HepG2 (cell line): Measurements from ENCODE around the gene CD40. TPM values are rescaled to one million over a fixed set of nuclear protein-coding genes. Genes with fewer than 3 reads are reported as not detected.
A peak's percentile ranks its signal among the peaks of the same experiment; 100 is the strongest.

Experiments
- ATAC-seq: fragments of 200-7000 bp; cut with Tn5 transposase; 3 replicates; pipeline ENCODE4 v1.9.1; 2020; ENCODE audit warnings: mild to moderate bottlenecking, moderate library complexity
- BruUV-seq: library from RNA; stranded (reverse); fragments of 400-500 nt; replicated peaks from 2 replicates; lab custom pipeline; 2021; lab: Mats Ljungman, UMichigan
- CTCF ChIA-PET: fragments of 300-600 bp; formaldehyde crosslinking; extraction: SDS; loops from one replicate; lab custom pipeline; 2021; ENCODE audit warnings: low total read pairs, inconsistent platforms, low intra/inter-chr PET ratio; lab: Yijun Ruan, JAX
- POLR2A ChIA-PET: fragments of 350-600 bp; sonication (Branson Sonifier 250); formaldehyde crosslinking; loops from one replicate; lab custom pipeline; 2020; ENCODE audit warnings: antibody characterized with exemption, inconsistent platforms; lab: Yijun Ruan, JAX
- DNase-seq: peaks from one replicate; pipeline ENCODE4 v3.0.0-alpha.2; 2015; ENCODE audit warnings: low spot score
- FAIRE-seq: peaks from 3 replicates; lab custom pipeline; 2011; peaks lifted over from hg19 to GRCh38; lab: Jason Lieb, UNC
- H2AFZ ChIP-seq: one replicate; pipeline ENCODE4 v1.6.1; 2011; ENCODE audit warnings: low read length, inconsistent platforms
- H3K27ac ChIP-seq: fragments of 300-600 bp; 3 replicates; pipeline ENCODE4 v1.8.0; 2011; ENCODE audit warnings: mixed run types, mild to moderate bottlenecking, mixed read lengths, low read length, inconsistent platforms; ENCODE audit not compliant: insufficient read depth; ENCODE audit errors: extremely low read length
- H3K27me3 ChIP-seq, 2 experiments: fragments of 200-600 bp in 1 of 2; 2 replicates in 1 of 2; 3 replicates in 1 of 2; pipeline versions ENCODE4 v1.6.0 to v1.8.0; 2011; ENCODE audit warnings: low read length in 2 of 2, mild to moderate bottlenecking in 2 of 2, moderate library complexity in 2 of 2, inconsistent platforms in 1 of 2; ENCODE audit not compliant: insufficient read depth in 2 of 2, control insufficient read depth in 1 of 2
- H3K36me3 ChIP-seq, 2 experiments: fragments of 200-600 bp in 1 of 2; replicated peaks in 1 of 2; 2 replicates in 1 of 2; 3 replicates in 1 of 2; pipeline versions ENCODE4 v1.5.1 to v1.8.0; 2011; ENCODE audit warnings: low read length in 2 of 2, inconsistent platforms in 1 of 2; ENCODE audit not compliant: insufficient read depth in 2 of 2, control insufficient read depth in 1 of 2
- H3K4me1 ChIP-seq: 2 replicates; pipeline ENCODE4 v1.5.1; 2012; ENCODE audit warnings: low read length, inconsistent platforms; ENCODE audit not compliant: insufficient read depth
- H3K4me2 ChIP-seq: 2 replicates; pipeline ENCODE4 v1.6.0; 2011; ENCODE audit warnings: low read depth, low read length, inconsistent platforms
- H3K4me3 ChIP-seq, 3 experiments: fragments of 200-600 bp in 1 of 3; sonication (generic), shearing (Covaris generic) in 1 of 3; replicated peaks in 1 of 3; 2 replicates each; pipeline ENCODE4 v1.5.1; 2011 to 2016; ENCODE audit warnings: low read length in 3 of 3, inconsistent platforms in 2 of 3, low read depth in 2 of 3, mild to moderate bottlenecking in 2 of 3, control low read depth in 1 of 3, mixed read lengths in 1 of 3; ENCODE audit not compliant: insufficient read depth in 1 of 3
- H3K79me2 ChIP-seq: one replicate; pipeline ENCODE4 v1.6.1; 2011; ENCODE audit warnings: low read length, inconsistent platforms; ENCODE audit not compliant: insufficient read depth
- H3K9ac ChIP-seq: 2 replicates; pipeline ENCODE4 v1.6.0; 2011; ENCODE audit warnings: mild to moderate bottlenecking, low read depth, low read length, inconsistent platforms; ENCODE audit not compliant: insufficient read depth
- H3K9me3 ChIP-seq: 2 replicates; pipeline ENCODE4 v1.5.1; 2012; ENCODE audit warnings: mild to moderate bottlenecking, low read length
- H4K20me1 ChIP-seq: 2 replicates; pipeline ENCODE4 v1.6.0; 2011; ENCODE audit warnings: inconsistent platforms, mild to moderate bottlenecking, low read length, moderate library complexity; ENCODE audit not compliant: insufficient read depth
- AHR ChIP-seq: IDR thresholded peaks from 2 replicates; pipeline ENCODE4 v1.6.1; 2018; ENCODE audit warnings: missing genetic modification reagents, missing compliant biosample characterization
- ATF7 ChIP-seq, 2 experiments: fragments of 450-650 bp in 1 of 2; sonication (generic) in 1 of 2; formaldehyde crosslinking in 1 of 2; IDR thresholded peaks; 2 replicates each; pipeline versions ENCODE4 v1.4.0 to v1.6.1; 2016 to 2020; ENCODE audit warnings: antibody characterized with exemption in 1 of 2, mild to moderate bottlenecking in 1 of 2, missing genetic modification reagents in 1 of 2
- CREB1 ChIP-seq, 2 experiments: fragments of 450-650 bp in 1 of 2; IDR thresholded peaks; 2 replicates each; pipeline ENCODE4 v1.6.1; 2016 to 2017; ENCODE audit warnings: control low read depth in 1 of 2, mild to moderate bottlenecking in 1 of 2, missing compliant biosample characterization in 1 of 2, missing genetic modification characterization in 1 of 2
- GATAD2A ChIP-seq: IDR thresholded peaks from 2 replicates; pipeline ENCODE4 v1.6.1; 2016
- MZF1 ChIP-seq: sonication (generic); formaldehyde crosslinking; IDR thresholded peaks from 2 replicates; pipeline ENCODE4 v1.8.1; 2023; ENCODE audit warnings: mild to moderate bottlenecking, missing genetic modification reagents, borderline replicate concordance
- PCBP2 ChIP-seq: fragments of 200-400 bp; formaldehyde crosslinking; optimal IDR thresholded peaks from 2 replicates; pipeline ENCODE3; 2018; ENCODE audit warnings: low read length, low read depth; ENCODE audit not compliant: poor library complexity, severe bottlenecking
- SMARCC2 ChIP-seq: fragments of 450-650 bp; IDR thresholded peaks from 2 replicates; pipeline ENCODE4 v1.6.1; 2017; ENCODE audit warnings: antibody characterized with exemption, mild to moderate bottlenecking
- SOX5 ChIP-seq: IDR thresholded peaks from 2 replicates; pipeline ENCODE4 v1.6.1; 2016; ENCODE audit warnings: borderline replicate concordance
- YY1 ChIP-seq: IDR thresholded peaks from 2 replicates; pipeline ENCODE4 v1.6.1; 2011; ENCODE audit warnings: low read length, low read depth, moderate library complexity, mild to moderate bottlenecking; ENCODE audit not compliant: insufficient read depth, insufficient replicate concordance
- ZNF670 ChIP-seq: sonication (generic); formaldehyde crosslinking; IDR thresholded peaks from 2 replicates; pipeline ENCODE4 v1.8.0; 2022; ENCODE audit warnings: mild to moderate bottlenecking, missing genetic modification reagents, borderline replicate concordance
- WGBS: methylation state at CpG from one replicate; pipeline ENCODE4 v1.1.6; 2017; ENCODE audit warnings: low lambda C conversion rate; 5-methylcytosine and 5-hydroxymethylcytosine counted together
- in situ Hi-C: cut with HindIII; loops from 2 replicates; pipeline ENCODE4 v1.10.0; 2017; ENCODE audit warnings: low pct_unique_long_range_greater_than_20kb; ENCODE audit not compliant: extremely low pct_ligation_motif_present
- intact Hi-C: fragments of 100-400 bp; cut with micrococcal nuclease; formaldehyde crosslinking; loops from one replicate; pipeline ENCODE4 v1.10.0; 2022; ENCODE audit not compliant: unreplicated experiment
- polyA plus RNA-seq, 8 experiments: library from polyadenylated mRNA; depleted of rRNA in 3 of 8; stranded (reverse) in 7 of 8; unstranded in 1 of 8; fragments of >200 nt; fragmentation: Illumina TruSeq in 4 of 8; extraction: Trizol in 4 of 8; gene quantifications; 2 replicates each; pipeline versions ENCODE4 v1.2.1 to v1.2.3, GENCODE V29; 2011 to 2016; ENCODE audit warnings: low read depth in 4 of 8, missing spikeins in 1 of 8, mixed read lengths in 1 of 8; ENCODE audit not compliant: insufficient read depth in 1 of 8
- total RNA-seq, 5 experiments: library from RNA; depleted of rRNA; stranded (reverse); fragments of >200 nt; fragmentation: Illumina TruSeq; extraction: Trizol; gene quantifications; 2 replicates each; pipeline ENCODE4 v1.2.3, GENCODE V29; 2016; ENCODE audit warnings: low read depth in 1 of 5
- TF ChIP-seq, protein P1 (sequence below): sonication (generic); formaldehyde crosslinking; IDR thresholded peaks from 2 replicates; pipeline ENCODE4 v1.4.0; 2020; ENCODE audit warnings: missing genetic modification reagents; ENCODE audit errors: not compliant biosample characterization
- TF ChIP-seq, protein P2 (sequence below): sonication (generic); formaldehyde crosslinking; IDR thresholded peaks from 2 replicates; pipeline ENCODE4 v1.9.0; 2022; ENCODE audit warnings: missing genetic modification reagents, mild to moderate bottlenecking, borderline replicate concordance

Gene CD40
- total and polyA plus RNA-seq, 2 of the 13 experiments (the other 11 are each of a cell fraction or from before 2014, with no cell fraction given) = 4.6 to 13.4 TPM

DNA sequence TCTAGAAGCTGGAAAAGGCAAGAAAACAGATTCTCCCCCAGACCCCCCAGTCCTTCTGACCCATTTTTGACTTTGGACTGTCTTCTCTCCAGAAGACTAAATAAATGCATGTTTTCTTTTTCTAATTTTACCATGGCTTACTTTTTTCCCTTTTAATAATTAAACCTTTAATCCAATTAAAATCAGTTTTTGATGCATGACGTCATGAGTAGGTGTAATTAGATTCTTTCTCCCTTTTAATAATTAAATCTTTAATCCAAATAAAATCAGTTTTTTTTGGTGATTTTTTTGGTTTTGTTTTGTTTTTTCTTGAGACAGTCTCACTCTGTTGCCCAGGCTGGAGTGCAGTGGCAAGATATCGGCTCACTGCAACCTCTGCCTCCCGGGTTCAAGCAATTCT lies 15.2 kb upstream of the CD40 start:
- ATAC-seq = no peak
- peak; percentile 97 for TF ChIP-seq CREB1 (IDR thresholded peaks at IDR 0.05)
- no peak for TF ChIP-seq CREB1 (CRISPR knock-in tag; IDR thresholded peaks at IDR 0.05)
- TF ChIP-seq MZF1 = no peak
- TF ChIP-seq, protein P1, sequence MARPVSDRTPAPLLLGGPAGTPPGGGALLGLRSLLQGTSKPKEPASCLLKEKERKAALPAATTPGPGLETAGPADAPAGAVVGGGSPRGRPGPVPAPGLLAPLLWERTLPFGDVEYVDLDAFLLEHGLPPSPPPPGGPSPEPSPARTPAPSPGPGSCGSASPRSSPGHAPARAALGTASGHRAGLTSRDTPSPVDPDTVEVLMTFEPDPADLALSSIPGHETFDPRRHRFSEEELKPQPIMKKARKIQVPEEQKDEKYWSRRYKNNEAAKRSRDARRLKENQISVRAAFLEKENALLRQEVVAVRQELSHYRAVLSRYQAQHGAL (CRISPR knock-in tag) = no peak
- peak; percentile 99 for TF ChIP-seq ATF7 (IDR thresholded peaks at IDR 0.05)
- TF ChIP-seq ATF7 (CRISPR knock-in tag; IDR thresholded peaks at IDR 0.05) = no peak
- no peak for TF ChIP-seq PCBP2
- no peak for TF ChIP-seq SOX5
- no peaks in the 10 kb centered on the region; the same call in 1 of the 2 replicates for H3K9me3 ChIP-seq
- H3K4me1 ChIP-seq = 0 out of 2 replicates have a peak, but pooled peaks cover 11% of the 10 kb centered on the region
- no TSS peak for BruUV-seq
- H3K9ac ChIP-seq = no peak overlapping the region
- CTCF ChIA-PET = no interaction called here
- WGBS = 1% methylated on average over 3 of the region's 3 CpGs
- no peak overlapping the region for H2AFZ ChIP-seq
- no peak overlapping the region for H3K4me3 ChIP-seq
- H3K36me3 ChIP-seq = no peaks in the 10 kb centered on the region
- POLR2A ChIA-PET = no interaction called here
- no peak overlapping the region for H3K4me2 ChIP-seq
- no peaks in the 10 kb centered on the region for H3K79me2 ChIP-seq
- no peaks in the 10 kb centered on the region for H4K20me1 ChIP-seq
- in situ Hi-C loops (no loop called here), intact Hi-C loops (no loop called here)
- H3K27me3 ChIP-seq = peaks cover 2 to 49% of the 10 kb centered on the region in 2 experiments; a peak in 4 of 5 replicates
- FAIRE-seq = no peak
- DNase-seq = no peak
- no peak overlapping the region for H3K27ac ChIP-seq

DNA sequence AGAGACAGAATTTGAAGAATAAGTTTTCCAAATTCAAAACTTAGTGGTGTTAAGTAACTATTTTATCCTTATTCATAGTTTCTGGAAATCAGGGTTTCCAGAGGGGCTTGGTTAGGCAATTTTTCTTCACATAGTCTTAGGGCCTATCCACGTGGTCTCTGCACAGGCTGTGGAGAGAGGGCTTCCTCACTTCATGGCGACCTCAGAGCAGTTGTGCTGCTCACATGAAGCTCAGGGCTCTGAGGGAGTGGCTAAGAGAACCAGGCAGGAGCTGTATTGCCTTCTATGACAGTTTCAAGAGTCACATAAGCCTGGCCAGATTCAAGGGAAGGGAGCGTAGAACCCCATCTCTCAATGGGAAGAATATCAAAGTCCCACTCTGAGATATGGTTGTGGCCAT lies 13.9 kb upstream of the CD40 start:
- in situ Hi-C loops = no loop called here
- Histone ChIP-seq H3K9me3 (no peaks in the 10 kb centered on the region; the same call in 1 of the 2 replicates), H3K4me2 (no peak overlapping the region), H3K9ac (no peak overlapping the region), H4K20me1 (no peaks in the 10 kb centered on the region), H3K4me3 (no peak overlapping the region), H3K4me1 (0 out of 2 replicates have a peak, but pooled peaks cover 11% of the 10 kb centered on the region), H2AFZ (no peak overlapping the region), H3K27ac (no peak overlapping the region), H3K36me3 (no peaks in the 10 kb centered on the region), H3K79me2 (no peaks in the 10 kb centered on the region), H3K27me3 (peaks cover 2 to 45% of the 10 kb centered on the region in 2 experiments; a peak in 4 of 5 replicates)
- ChIA-PET POLR2A (no interaction called here), CTCF (no interaction called here)
- DNase-seq = no peak
- no peak for ATAC-seq
- TF ChIP-seq AHR (no peak), ZNF670 (no peak), YY1 (peak; percentile 37), GATAD2A (no peak), SMARCC2 (0 out of 2 replicates have a peak, but pooled peaks have one; percentile 37)
- TF ChIP-seq, protein P2, sequence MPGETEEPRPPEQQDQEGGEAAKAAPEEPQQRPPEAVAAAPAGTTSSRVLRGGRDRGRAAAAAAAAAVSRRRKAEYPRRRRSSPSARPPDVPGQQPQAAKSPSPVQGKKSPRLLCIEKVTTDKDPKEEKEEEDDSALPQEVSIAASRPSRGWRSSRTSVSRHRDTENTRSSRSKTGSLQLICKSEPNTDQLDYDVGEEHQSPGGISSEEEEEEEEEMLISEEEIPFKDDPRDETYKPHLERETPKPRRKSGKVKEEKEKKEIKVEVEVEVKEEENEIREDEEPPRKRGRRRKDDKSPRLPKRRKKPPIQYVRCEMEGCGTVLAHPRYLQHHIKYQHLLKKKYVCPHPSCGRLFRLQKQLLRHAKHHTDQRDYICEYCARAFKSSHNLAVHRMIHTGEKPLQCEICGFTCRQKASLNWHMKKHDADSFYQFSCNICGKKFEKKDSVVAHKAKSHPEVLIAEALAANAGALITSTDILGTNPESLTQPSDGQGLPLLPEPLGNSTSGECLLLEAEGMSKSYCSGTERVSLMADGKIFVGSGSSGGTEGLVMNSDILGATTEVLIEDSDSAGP = no peak
- BruUV-seq = no TSS peak
- 4% methylated on average over 3 of the region's 3 CpGs for WGBS
- FAIRE-seq = no peak
- intact Hi-C loops = no loop called here
